Heart right ventricle (tissue), 16 donors: ENCODE data around the gene CXCL1. TPM values are rescaled to one million over a fixed set of nuclear protein-coding genes. Genes with fewer than 3 reads are reported as not detected.
A peak's percentile ranks its signal among the peaks of the same experiment; 100 is the strongest.

Source experiments
- ATAC-seq, 8 donors: fragments of 200-7000 bp; cut with Tn5 transposase; one replicate each; pipeline ENCODE4 v1.9.1; 2020; ENCODE audit warnings: mild to moderate bottlenecking in 8 of 8, moderate library complexity in 8 of 8, moderate number of reproducible peaks in 1 of 8
- DNase-seq, 2 donors: peaks; one replicate each; pipeline ENCODE4 v3.0.0-alpha.2; 2020
- H3K27ac ChIP-seq, 10 donors: fragments of 200-600 bp; sonication (generic) in 2 of 10; one replicate each; pipeline versions ENCODE4 v1.5.0 to v1.8.0; 2020 to 2022; ENCODE audit warnings: mild to moderate bottlenecking in 3 of 10
- H3K27me3 ChIP-seq, 7 donors: fragments of 200-600 bp; one replicate each; pipeline ENCODE4 v1.8.0; 2021 to 2022; ENCODE audit warnings: mild to moderate bottlenecking in 2 of 7
- H3K36me3 ChIP-seq, 9 donors: fragments of 200-600 bp; sonication (generic) in 1 of 9; one replicate each; pipeline versions ENCODE4 v1.5.0 to v1.8.0; 2020 to 2022; ENCODE audit warnings: mild to moderate bottlenecking in 2 of 9
- H3K4me1 ChIP-seq, 9 donors: fragments of 200-600 bp; sonication (generic) in 1 of 9; one replicate each; pipeline versions ENCODE4 v1.5.0 to v1.8.0; 2020 to 2022; ENCODE audit warnings: mild to moderate bottlenecking in 4 of 9
- H3K4me3 ChIP-seq, 10 donors: fragments of 200-600 bp; sonication (generic) in 2 of 10; one replicate each; pipeline versions ENCODE4 v1.5.0 to v1.8.0; 2020 to 2022; ENCODE audit warnings: mild to moderate bottlenecking in 7 of 10, moderate library complexity in 2 of 10
- H3K9me3 ChIP-seq, 11 donors: fragments of 200-600 bp in 10 of 11; sonication (generic) in 2 of 11; one replicate each; pipeline versions ENCODE4 v1.5.0 to v1.8.0; 2013 to 2022; ENCODE audit warnings: mild to moderate bottlenecking in 2 of 11, control low read depth in 1 of 11, moderate library complexity in 1 of 11
- WGBS, 2 donors: extraction: QIAGEN DNeasy Blood & Tissue Kit; methylation state at CpG; one replicate each; pipeline ENCODE4 v1.1.7; 2013; ENCODE audit warnings: inconsistent platforms in 1 of 2; 5-methylcytosine and 5-hydroxymethylcytosine counted together
- intact Hi-C, 10 donors: fragments of 100-400 bp; cut with DNase I; formaldehyde crosslinking; loops; one replicate each; pipeline versions ENCODE4 v1.11.1 to v1.14.2; 2022
- polyA plus RNA-seq, 2 donors: library from polyadenylated mRNA; stranded (reverse); fragments of 200-250 nt; gene quantifications; one replicate each; pipeline ENCODE4 v1.2.3, GENCODE V29; 2013
- total RNA-seq, 10 donors: library from RNA; stranded (reverse); fragmentation: NEBNext Ultra II Directional in 3 of 10; extraction: Animal tissue kit (Norgen Biotek cat#: 25700) in 3 of 10; gene quantifications; one replicate each; pipeline versions ENCODE4 v1.2.1 to v1.2.4, GENCODE V29; 2021 to 2023
- TF ChIP-seq, protein P1 (sequence below), 9 donors: fragments of 200-600 bp; sonication (generic) in 2 of 9; IDR thresholded peaks; one replicate each; pipeline versions ENCODE4 v1.5.0 to v1.8.0; 2021 to 2022; ENCODE audit warnings: antibody characterized with exemption in 9 of 9, mild to moderate bottlenecking in 5 of 9, moderate library complexity in 1 of 9
- donor health status: Arrhythmogenic right ventricular cardiomyopathy.
- donor health status: ischemic (EF 13 %, LVEDD 7.1; RV severe dilation, severe dysfunction).
- donor health status: healthy with polysubstance abuse.
- donor health status: DM: no; HTN: yes; CAD: no.
- donor health status: DM: no; HTN: no; CAD: no.
- donor health status: ischemic (EF 25% LVEDD 6.9; RV normal size, moderate dysfunction).
- donor health status: ischemic (EF 25% LVEDD 5.7; RV mildly dilated, moderate dysfunction).
- donor health status: healthy.
- donor health status: DM: yes; HTN: yes; CAD: no.
- donor health status: Ischemic cardiomyopathy.
- donor health status: ischemic (EF 35%, LVEDD 5.7; RV mildly dilated, moderate dysfunction).
- donor health status: nonischemic (EF 11% LVEDD 7.7; RV severe dilation, severe dysfunction).
- donor health status: DM: yes; HTN: yes; CAD: no.
- donor health status: PGD.
- donor health status: ischemic (EF 29% LVEDD 5.4; RV normal size, mild dysfunction).
- donor health status: nonischemic (EF 23%, LVEDD 6.1; RV moderate dilation, normal function).

CXCL1 gene
- total and polyA plus RNA-seq, 12 donors: 0.30 to 15.0 (median 1.5) TPM

DNA sequence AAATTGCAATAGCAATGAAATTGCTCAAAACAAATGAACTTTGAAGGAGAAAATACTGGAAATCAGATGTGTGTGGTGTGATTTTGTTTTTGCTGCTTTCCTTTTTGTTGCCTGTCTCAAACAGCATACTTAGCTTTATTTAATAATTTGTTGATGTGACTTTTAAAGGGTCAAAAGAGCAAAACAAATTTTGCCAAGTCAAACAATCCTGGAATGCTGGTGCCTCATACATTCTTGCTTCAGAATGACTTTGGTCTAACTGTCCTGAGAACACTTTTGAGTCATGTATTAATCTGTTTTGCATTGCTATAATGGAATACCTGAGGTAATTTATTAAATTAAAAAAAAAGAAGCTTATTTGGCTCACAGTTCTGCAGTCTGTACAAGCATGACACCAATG lies 12.7 kb upstream of the CXCL1 start:
- intact Hi-C loops: no loop called here
- peaks cover 0 to 36% (median 16%) of the 10 kb centered on the region in 7 donors for H3K27me3 ChIP-seq
- peaks cover 0 to 5% (median 0%) of the 10 kb centered on the region in 11 donors for H3K9me3 ChIP-seq
- no peaks in the 10 kb centered on the region for H3K36me3 ChIP-seq
- DNase-seq (no peak), ATAC-seq (peak in 2 of 8 donors; percentile 33 to 52)
- H3K27ac ChIP-seq: no peak overlapping the region
- H3K4me1 ChIP-seq: peaks cover 0 to 19% (median 0%) of the 10 kb centered on the region in 9 donors
- no peak overlapping the region for H3K4me3 ChIP-seq
- TF ChIP-seq, protein P1, sequence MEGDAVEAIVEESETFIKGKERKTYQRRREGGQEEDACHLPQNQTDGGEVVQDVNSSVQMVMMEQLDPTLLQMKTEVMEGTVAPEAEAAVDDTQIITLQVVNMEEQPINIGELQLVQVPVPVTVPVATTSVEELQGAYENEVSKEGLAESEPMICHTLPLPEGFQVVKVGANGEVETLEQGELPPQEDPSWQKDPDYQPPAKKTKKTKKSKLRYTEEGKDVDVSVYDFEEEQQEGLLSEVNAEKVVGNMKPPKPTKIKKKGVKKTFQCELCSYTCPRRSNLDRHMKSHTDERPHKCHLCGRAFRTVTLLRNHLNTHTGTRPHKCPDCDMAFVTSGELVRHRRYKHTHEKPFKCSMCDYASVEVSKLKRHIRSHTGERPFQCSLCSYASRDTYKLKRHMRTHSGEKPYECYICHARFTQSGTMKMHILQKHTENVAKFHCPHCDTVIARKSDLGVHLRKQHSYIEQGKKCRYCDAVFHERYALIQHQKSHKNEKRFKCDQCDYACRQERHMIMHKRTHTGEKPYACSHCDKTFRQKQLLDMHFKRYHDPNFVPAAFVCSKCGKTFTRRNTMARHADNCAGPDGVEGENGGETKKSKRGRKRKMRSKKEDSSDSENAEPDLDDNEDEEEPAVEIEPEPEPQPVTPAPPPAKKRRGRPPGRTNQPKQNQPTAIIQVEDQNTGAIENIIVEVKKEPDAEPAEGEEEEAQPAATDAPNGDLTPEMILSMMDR (IDR thresholded peaks at IDR 0.05): no peak

DNA sequence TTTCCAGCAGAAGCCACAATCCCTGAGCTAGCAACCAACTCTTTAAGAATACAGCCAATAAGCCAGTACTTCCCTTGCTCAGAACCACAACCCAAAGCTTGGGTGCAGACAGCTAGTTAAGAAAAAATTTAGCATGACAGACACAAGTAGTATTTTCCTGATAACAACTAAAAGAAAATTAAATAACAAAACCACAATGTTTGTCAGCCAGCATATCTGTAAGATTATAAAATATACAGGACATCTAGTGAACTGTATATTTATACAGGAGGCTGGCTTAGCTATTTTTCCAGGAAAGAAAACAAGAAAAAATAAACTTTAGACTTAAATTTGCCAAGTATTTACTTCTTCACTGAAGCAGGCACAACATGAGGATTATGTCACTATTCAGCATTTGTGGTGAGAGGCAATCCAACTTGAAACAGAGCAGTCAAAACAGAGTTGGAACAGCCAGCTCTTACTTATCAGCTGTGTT lies 9.5 kb upstream of the CXCL1 start:
- H3K4me3 ChIP-seq: no peak overlapping the region
- no peaks in the 10 kb centered on the region for H3K36me3 ChIP-seq
- H3K27me3 ChIP-seq: peaks cover 0 to 12% (median 0%) of the 10 kb centered on the region in 7 donors
- peak overlapping the region in 2 of 10 donors; percentile 8 to 60 for H3K27ac ChIP-seq
- peaks cover 0 to 7% (median 0%) of the 10 kb centered on the region in 9 donors for H3K4me1 ChIP-seq
- H3K9me3 ChIP-seq: peaks cover 0 to 5% (median 0%) of the 10 kb centered on the region in 11 donors
- TF ChIP-seq, protein P1 (IDR thresholded peaks at IDR 0.05): no peak
- DNase-seq (no peak), ATAC-seq (peak in 4 of 8 donors; percentile 47 to 79 (median 62))
- intact Hi-C loops: loop anchor here in 4 of 10 donors (10.0 kb wide), 2 partner anchors 95 to 125 kb away; no protein-coding TSS in a partner anchor

DNA sequence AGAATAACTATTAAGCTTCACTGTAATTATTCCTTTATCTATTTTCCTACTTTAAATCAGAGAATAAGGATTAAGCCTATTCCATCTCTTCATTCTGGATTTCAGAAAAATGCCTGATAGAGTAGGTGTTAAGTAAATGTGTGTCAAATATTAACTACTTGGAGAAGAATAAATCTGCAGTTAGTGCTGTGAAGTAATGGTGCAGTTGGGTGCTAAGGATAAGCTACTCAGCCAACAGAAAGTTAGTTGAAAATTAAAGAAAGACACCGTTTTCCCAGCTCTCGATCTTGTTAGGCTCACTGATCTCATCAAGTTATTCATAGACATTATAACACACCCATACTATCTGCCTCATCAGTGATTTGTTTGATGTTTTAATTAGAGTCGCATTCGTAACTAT lies 9.0 kb upstream of the CXCL1 start:
- Histone ChIP-seq H3K9me3 (peaks cover 0 to 5% (median 0%) of the 10 kb centered on the region in 11 donors), H3K27me3 (peaks cover 0 to 7% (median 0%) of the 10 kb centered on the region in 7 donors), H3K4me3 (no peak overlapping the region), H3K4me1 (peaks cover 0 to 7% (median 0%) of the 10 kb centered on the region in 9 donors), H3K36me3 (no peaks in the 10 kb centered on the region), H3K27ac (peak overlapping the region in 1 of 10 donors; percentile 60)
- intact Hi-C loops: loop anchor here in 4 of 10 donors (10.0 kb wide), 2 partner anchors 95 to 125 kb away; no protein-coding TSS in a partner anchor
- WGBS, 2 donors: 55 to 57% methylated on average over 4 of the region's 4 CpGs
- no peak for ATAC-seq
- TF ChIP-seq, protein P1 (IDR thresholded peaks at IDR 0.05): no peak
- no peak for DNase-seq

DNA sequence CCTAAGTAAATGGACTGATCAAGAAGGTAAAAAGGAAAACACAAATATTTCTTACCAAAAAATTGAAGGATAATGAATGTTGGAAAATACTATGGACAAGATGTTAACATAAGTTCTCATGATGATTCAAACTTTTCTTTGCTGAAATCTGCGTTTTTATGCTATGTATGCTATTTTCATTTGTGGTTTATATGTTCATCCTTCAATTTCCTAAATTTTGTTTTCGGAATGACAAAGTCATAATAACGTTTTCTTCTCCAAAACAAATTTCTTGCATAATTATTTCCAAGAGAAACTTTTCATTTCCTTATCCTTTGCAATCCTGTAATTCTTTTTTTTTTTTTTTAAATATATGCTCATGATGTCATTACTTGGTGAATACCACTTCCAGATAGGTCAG lies 8.3 kb upstream of the CXCL1 start:
- ATAC-seq: no peak
- WGBS, 2 donors: 76 to 83% methylated on average over 3 of the region's 3 CpGs
- TF ChIP-seq, protein P1 (IDR thresholded peaks at IDR 0.05): no peak
- no peak for DNase-seq
- H3K27ac ChIP-seq: peak overlapping the region in 1 of 10 donors; percentile 60
- no peaks in the 10 kb centered on the region for H3K36me3 ChIP-seq
- H3K27me3 ChIP-seq: peaks cover 0 to 6% (median 0%) of the 10 kb centered on the region in 7 donors
- H3K4me3 ChIP-seq: no peak overlapping the region
- peaks cover 0 to 10% (median 0%) of the 10 kb centered on the region in 9 donors for H3K4me1 ChIP-seq
- intact Hi-C loops: loop anchor here in 4 of 10 donors (10.0 kb wide), 2 partner anchors 96 to 126 kb away; no protein-coding TSS in a partner anchor
- peaks cover 0 to 5% (median 0%) of the 10 kb centered on the region in 11 donors for H3K9me3 ChIP-seq
